ENCODE results near the gene KRT38.

DNA sequence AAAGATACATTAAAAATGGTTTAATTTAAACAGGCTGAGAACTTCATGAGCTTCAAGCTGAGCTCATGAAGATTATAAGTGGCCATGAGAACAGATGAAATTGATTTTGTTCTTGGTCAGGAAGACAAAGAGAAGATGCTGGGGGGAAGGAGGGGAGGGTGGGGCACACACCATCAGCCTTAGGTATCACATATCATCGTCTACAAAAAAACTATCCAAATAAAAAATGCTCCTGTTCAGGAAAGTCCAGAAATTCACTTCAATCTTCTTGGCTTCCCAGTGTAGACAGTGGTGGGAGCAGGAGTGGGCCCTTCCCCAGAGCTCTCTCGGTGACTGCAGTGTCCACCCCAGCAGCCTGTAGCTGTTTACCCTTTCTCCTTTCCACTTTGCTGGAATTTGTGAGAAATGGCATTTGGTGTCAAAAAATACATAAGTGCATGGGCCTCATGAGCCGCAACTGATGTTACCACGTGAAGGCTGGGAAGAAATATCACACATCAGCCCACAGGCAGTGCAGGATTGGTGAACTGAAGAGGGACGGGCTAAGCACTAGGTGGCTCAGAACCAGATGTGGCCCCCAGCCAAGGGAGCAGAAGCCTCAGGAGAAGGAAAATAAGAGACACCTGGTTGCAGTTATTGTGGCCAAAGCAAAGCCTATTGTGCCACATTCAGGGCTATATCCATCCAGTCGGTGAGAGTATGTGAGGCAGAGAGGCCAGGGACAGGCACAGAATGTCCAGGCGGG lies 22.5 kb downstream of the KRT38 start:
- no peak for TF ChIP-seq EZH2 (IDR thresholded peaks at IDR 0.05; ENCODE audit: borderline replicate concordance, low read depth, low read length, severe bottlenecking)
- TF ChIP-seq CTCF (IDR thresholded peaks at IDR 0.05; ENCODE audit: borderline replicate concordance, extremely low read depth, low read length, poor library complexity, severe bottlenecking): no peak

Data from DND-41 (cell line).